Fibroblast of skin of right biceps (primary cell): ENCODE data around the gene ERN1.
"Not testable (repeated sequence)": the region's sequence is repeated elsewhere in the genome, so short reads cannot be mapped to it uniquely, and the experiment has no call there.

Source experiments
- DNase-seq: peaks from one replicate; pipeline ENCODE4 v3.0.0-alpha.2; 2013

Gene ERN1

GRCh38 chr17:64134216-64134970, 4.4 kb upstream of the ERN1 start:
- DNase-seq: no peak

DNA sequence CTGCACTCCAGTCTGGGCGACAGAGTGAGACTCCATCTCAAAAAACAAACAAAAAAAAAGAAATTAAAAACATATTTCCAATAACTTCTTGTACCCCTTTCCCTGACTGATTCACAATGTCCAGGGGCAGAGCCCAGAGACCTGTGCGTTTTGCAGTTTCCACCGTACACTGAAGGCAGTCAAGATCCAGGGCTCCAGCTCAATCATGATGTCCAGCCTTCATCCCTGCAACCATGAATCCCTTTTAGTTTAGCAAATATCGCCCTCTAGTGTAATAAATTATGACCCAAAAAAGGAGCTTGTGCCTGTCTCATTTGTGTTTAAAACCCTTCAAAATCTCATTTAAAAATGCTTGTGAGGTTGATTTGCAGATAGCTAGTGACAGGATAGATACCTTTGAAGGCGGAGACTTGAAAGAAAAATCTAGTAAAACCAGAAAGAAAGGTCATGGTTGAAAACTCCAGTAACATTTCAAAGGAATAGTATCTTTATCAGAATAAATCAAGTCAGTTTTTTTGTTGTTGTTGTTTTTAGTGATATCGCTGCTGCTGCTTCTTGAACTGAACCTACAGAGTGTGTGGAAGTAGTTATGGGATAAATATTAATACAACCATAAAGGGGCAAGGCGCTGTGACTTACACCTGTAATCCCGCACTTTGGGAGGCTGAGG, 3.7 kb upstream of the ERN1 start:
- DNase-seq: peak; percentile 67

- DNase-seq: no peak
Measured at GRCh38 chr17:64131606-64132270, 1.8 kb upstream of the ERN1 start.

DNA sequence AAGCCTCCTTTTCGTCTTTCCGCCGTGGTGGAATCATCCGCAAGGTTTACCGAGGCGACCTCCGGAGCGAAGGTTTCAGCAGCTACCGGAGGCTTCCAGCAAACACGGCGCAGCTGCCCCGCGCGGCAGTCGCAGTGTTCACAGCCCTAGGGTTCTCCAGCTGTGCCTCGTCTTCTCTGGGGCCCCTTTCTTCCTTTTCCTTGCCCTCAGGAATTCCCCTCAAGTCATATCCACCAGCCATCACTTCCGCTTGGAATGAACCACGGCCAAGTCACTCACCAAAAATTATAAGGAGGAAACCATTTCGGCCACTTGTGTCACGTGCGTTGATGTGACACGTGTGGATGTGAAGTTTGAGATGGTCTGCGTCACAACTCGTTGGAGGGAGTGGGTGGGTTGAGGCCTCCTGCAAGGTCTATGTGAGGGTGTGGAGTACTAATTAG, 636 bp upstream of the ERN1 start:
- DNase-seq: peak; percentile 70

DNA sequence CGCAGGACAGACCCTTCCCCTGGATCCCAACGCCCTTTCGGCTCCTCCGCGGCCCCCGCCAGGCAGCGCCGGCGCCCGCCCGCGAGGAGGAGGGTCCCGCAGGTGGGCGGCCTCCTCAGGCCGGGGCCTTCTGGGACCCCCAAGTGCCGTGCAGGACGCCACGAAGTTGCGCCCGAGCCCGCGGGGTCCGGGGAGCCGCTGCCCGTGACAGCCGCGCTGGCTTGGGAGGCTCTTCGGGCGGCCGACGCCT, 504 bp downstream of the ERN1 start:
- DNase-seq: no peak

- DNase-seq: peak; percentile 27
Measured at GRCh38 chr17:64128787-64129514, 993 bp downstream of the ERN1 start.

GRCh38 chr17:64126918-64127317, 3.0 kb downstream of the ERN1 start:
- DNase-seq: peak; percentile 43

DNA sequence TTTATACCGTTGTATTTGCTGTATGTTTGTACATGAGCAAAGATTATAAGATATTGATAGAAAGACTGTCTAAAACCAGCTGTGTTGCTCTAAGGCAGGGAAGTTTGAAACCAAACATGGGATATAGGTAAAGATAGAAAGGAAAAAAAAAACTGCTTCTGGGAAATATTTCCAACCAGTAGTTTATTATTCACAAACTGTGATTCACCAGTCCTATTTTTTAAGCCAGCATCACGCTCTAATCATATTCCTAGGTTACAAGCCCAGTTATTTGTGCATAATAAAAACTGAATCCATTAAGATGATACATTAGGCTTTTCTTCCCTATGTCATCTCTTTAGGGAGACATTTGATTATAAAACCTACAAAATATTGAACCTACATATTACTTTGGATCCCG, 4.0 kb downstream of the ERN1 start:
- DNase-seq: no peak

DNA sequence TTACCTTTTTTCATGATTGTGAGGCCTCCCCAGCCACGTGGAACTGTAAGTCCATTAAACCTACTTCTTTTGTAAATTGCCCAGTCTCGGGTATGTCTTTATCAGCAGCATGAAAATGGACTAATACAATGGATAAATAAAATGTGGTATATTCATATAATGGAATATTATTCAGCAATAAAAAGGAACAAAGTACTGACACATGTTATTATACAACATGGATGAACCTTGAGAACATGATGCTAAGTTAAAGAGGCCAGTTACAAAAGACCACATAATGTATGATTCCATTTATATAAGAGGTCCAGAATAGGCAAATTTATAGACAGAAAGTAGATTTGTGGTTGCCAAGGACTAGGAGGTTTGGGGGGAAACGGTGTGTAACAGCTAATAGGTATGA, 5.3 kb downstream of the ERN1 start:
- no peak for DNase-seq

- DNase-seq: no peak
Measured at GRCh38 chr17:64123114-64123513, 6.8 kb downstream of the ERN1 start.

- not testable (repeated sequence) for DNase-seq
Measured at GRCh38 chr17:64120972-64121786, 8.8 kb downstream of the ERN1 start.

- DNase-seq: no peak
Measured at GRCh38 chr17:64120159-64120810, 9.7 kb downstream of the ERN1 start.

DNA sequence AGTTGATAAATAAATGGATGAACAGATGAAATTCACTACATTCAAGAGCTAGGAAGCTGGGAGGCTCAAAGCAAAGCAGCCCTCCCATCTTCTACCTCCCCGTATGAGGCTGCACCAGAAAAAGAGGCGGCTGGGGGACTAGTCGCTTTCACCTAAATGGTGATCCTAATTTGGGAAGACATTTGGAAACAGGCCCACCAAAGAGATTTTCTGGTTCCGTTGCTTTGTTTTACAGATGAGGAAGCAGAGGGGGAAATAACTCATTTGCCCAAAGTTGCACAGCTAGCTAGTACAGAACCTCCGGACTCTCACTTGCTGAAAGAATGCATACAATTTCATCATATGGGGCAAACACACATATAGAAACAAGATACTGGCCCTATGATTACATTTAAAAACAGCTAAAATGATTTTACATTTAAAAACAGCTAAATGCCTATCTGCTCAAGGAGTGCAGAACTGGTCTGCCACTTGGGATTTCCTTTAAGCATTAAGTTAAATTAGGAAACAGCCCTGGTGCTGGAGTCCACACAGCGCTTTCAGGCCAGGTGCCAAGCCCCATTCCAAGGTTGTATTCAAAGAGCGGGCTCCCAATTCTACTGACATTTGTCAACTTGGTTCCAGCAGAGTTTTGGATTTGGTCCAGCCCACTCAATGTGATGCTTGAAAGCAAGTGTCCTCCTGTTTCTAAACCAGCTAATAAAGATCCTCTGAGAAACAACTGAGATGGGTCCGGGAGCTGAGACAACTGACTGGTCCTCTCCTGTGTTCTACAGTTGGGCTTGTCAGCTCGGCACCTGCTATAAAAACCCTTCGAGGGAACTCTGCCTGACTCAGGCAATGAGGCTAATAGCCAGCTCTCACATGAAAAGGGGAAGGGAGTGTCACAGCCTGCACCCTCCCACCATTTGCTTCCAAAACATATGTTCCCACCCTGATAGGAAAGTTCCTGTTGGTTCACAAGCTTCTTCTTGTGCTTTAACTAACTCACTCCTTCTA, 11.7 kb downstream of the ERN1 start:
- peak; percentile 24 for DNase-seq

GRCh38 chr17:64115822-64116534, 14.0 kb downstream of the ERN1 start:
- DNase-seq: peak; percentile 87

DNA sequence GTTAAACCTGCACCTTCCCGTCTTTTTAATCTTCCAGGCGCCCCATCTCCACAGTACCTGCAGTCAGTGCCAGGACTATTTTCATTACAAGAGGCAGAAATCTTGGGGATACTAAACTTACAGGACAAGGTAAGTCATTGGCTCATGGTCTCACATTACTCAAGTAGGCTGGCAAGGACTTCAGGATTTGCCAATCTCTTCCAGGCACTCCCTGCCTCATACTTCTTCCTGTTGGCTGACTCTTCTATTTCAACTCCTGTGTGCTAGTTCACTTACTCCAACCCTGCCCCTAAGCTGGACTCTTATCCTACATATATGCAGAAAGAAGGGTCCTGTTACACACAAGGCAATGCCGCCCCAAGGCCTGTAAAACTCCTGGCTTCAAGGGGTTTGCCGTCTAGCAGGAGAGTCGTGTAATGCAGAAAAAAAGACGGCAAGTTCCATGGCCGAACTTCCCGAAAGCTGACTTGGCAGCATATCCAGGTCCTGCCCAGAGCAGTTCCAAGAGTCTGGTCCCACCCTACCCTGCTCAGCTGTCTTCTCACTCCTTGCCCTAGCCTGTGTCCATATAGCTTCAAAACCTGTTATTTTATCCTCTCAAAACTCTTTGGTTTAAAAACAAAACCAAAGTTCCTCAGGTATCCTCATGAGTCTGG, 14.8 kb downstream of the ERN1 start:
- DNase-seq: no peak

- DNase-seq: no peak
Measured at GRCh38 chr17:64113006-64113405, 16.9 kb downstream of the ERN1 start.

DNA sequence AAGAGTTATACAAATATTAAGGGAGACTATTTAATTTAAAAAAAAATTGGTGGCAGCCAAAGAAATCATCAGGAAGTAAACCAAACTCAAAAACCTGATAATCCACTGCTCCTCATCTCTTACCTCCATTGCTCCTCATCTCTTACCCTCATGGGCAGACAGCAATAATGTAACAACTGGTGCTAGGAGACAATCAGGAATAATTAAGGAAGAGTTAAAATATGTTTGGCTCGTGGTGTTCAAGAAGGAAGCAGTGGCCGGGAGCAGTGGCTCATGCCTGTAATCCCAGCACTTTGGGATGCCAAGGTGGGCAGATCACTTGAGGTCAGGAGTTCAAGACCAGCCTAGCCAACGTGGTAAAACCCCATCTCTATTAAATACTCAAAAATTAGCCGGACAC, 18.1 kb downstream of the ERN1 start:
- DNase-seq: no peak

DNA sequence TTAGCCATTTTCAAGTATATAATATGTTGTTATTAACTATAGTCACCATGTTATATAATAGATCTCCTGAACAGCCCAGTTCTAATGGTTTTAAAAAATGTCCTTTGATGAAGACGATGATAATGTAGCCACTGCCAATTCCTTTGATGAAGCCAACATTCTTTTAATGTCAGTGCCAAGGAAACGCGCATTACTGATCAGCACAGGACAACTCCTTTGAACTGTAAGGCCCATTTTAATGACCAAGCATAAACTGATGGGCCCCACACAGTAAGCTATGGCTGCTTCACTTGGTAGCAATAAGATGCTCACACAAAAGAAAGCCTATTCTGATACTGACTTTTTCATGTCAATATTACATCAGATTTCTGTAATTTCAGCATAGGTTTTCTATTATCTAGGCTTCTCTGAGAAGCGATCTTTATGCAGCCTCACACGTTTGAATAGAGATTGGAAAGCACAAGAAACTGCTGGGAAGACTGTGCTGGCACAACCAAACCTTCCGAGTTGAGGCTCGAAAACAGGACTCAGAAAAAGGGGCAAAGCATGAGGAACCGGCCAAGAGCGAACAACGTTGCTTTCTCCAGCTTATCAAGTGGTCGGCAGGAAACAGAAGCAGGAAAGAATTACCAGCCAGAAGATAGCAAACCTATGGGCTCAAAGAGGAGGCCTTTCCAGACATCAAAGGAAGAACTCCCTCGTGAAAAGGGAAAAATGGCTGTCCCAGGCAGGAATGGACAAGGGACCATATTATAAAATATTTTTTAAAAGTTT, 19.4 kb downstream of the ERN1 start:
- no peak for DNase-seq

GRCh38 chr17:64109400-64109799, 20.5 kb downstream of the ERN1 start:
- DNase-seq: no peak
